ENCODE results near the gene CCDC97.

The CCDC97 gene

GRCh38 chr19:41299046-41299754 lies 10.8 kb upstream of the CCDC97 start:
- no peak for DNase-seq

DNA sequence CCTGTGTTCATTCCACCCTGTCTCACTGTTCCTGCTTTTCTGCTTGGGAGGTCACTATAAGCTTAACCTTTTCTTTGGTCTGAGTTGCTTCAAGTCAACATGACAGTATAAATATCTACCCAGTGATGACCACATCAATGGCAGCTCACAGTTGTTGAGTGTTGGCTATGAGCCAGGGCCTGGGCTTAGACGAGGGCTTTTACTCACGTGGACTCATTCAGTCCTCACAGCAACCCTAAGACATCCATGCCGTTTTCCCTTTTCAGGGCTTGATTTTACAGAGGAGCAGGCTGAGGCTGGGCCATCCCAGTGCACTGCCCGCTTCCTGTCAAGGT lies 10.2 kb upstream of the CCDC97 start:
- no peak for DNase-seq

DNA sequence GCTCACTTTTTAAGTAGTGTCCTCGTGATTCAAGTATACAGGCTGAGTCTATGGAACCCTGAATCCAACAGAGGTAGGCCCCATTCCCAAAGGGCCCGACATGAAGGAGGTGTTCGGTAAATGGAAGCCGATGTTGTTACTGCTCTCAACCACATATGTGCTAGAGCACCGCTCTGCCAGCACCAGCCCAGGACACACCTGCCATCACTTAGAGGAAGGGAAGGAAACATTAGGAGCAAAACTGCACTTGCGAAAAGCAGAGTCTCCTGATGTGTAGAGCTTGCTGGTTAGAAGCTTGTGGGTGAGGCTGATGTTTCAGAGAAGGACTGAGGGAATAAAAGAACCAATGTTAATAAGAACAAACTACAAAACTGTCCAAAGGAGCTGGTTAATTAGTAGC lies 9.4 kb upstream of the CCDC97 start:
- DNase-seq, result no peak

DNA sequence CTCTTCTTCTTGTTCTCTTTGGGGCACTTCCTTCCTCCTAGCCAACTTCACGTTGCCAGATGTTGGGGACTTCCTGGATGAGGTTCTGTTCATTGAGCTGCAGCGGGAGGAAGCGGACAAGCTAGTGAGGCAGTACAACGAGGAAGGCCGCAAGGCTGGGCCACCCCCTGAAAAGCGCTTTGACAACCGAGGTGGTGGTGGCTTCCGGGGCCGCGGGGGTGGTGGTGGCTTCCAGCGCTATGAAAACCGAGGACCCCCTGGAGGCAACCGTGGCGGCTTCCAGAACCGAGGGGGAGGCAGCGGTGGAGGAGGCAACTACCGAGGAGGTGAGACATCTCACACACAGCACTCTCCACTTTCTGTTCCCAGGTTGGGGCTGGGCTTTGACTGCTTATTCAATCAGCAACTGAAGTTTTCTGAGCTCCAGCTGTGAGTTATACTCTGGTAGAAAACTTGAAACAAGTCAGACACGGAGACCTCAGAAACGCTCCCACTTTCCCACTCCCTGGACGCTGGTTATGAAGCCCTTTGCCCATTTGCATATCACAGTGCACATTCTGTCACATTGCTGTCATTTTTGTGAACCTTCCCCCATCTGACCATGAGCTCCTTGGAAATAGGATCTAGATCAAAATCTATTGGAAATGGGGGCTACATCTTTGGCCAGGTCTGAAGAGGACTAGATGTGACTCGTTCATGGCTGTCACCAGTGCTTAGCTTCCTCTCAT lies 7.2 kb upstream of the CCDC97 start:
- DNase-seq, result no peak

DNA sequence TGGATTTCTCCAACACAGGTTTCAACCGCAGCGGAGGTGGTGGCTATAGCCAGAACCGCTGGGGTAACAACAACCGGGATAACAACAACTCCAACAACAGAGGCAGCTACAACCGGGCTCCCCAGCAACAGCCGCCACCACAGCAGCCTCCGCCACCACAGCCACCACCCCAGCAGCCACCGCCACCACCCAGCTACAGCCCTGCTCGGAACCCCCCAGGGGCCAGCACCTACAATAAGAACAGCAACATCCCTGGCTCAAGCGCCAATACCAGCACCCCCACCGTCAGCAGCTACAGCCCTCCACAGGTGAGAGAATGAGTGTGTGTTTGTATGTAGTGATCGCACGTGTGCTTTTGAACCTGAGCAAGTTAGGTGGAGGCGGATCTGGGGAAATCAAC lies 6.0 kb upstream of the CCDC97 start:
- DNase-seq, result no peak

DNA sequence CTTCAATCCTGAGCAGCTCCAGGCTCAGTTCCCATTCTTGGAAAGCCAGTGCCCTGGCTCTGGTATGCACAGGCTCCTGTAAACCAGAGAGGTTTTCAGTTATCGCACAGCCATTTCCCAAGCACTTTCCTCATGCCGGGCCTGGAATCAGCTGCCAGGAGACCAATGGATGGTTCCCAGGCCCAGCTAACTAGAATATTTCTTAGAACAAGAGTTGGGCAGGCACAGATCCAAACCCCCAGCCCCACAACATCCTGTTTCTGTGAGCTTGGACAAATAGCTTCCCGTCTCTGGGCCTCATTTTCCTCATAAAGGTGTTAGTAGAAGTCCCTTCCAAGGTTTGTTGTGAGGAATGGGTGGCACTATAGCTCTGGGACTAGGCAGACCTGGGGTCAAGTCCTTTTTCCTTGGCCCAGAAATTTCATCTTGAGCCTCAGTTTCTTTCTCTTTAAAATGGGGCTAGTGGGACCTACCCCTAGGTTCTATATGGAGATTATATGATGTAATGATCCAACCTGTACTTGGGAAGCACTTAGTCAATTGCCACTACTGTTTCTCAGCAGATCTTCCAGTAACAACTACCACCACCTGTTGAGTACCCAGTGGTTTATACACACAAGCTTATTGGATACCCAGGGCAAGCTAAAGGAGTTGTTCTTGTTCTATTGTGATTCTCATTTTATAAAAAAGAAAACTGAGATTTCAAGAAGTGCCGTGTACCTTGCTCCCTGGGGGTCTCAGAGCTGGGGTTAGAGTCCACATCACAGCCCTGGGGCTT lies 5.1 kb upstream of the CCDC97 start:
- DNase-seq, result no peak

DNA sequence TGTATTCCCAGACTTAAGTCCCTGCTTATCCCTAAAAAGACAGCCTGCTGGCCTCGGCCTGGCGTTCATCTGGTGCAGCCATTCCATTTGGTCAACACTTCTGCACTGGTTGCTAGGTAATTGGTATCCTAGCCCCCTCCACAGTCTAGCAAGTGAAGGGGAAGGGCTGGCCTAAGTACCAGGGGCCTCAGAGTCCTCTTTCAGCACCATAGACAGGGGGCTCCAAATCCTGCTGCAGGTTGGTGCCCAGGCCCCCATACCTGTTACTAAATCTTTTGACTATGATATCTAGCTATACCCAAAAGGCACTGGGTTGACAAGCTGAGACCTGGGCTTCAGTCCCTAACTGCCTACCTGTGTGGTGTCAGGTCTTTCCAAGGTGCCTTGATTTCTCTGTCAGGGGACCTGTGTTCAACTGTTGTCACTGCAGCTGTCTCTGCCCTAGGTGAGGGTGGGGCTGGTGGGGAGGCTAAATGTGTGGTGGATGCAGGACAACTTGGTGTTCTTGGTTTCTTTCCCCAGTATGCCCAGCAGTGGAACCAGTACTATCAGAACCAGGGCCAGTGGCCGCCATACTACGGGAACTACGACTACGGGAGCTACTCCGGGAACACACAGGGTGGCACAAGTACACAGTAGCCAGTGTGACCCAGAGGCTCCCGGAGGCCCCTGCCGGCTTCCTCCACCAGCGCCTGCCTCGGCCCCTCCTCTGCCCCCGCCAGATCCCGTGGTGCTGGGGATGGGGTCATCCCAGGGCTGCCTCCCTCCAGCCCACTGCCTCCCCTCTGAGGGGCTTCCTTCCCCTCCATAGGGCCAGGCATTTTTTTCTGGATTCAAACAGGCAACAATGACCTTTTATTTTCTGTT lies 3.8 kb upstream of the CCDC97 start:
- no peak for DNase-seq

DNA sequence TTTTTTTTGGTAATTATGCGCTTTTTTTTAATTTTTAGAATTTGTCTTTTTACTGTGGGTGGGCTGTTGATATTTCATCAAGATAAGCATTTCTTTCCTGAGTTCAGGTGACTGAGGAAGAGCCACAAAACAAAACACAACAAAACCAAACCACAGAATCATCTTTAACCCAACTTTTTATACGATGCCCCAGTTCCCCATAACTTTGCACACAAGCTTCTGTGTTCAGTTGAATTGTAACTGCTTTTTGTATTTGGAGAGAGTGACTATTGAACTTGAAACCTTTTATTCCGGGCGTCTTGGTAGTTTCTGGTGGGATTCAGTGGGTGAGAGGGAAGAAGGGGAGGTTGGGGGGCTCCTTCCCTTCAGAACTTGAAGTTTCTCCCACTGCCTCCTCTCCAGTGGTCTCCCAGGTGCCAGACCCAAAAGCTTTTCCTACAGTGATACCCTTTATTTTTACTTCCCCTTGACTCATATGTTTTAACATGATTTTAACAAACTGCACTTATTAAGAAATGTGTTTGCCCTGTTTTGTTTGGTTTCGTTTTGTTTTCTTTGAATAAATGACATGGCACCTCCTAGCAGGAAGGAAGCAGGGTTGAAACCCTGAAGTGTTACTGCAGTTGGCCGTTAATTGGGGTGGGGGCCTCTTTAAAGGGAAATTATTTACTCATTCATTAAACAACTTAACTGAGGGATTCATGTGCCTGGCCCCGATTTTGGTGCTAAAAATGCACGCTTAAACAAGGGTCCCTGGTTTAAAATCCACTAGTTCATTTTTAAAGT lies 2.7 kb upstream of the CCDC97 start:
- DNase-seq, result no peak

- DNase-seq, result no peak
Measured at GRCh38 chr19:41307954-41308449, 2.0 kb upstream of the CCDC97 start.

GRCh38 chr19:41308450-41309179 lies 1.4 kb upstream of the CCDC97 start:
- peak; percentile 89 for DNase-seq

GRCh38 chr19:41309180-41310032 lies 566 bp upstream of the CCDC97 start:
- no peak for DNase-seq

DNA sequence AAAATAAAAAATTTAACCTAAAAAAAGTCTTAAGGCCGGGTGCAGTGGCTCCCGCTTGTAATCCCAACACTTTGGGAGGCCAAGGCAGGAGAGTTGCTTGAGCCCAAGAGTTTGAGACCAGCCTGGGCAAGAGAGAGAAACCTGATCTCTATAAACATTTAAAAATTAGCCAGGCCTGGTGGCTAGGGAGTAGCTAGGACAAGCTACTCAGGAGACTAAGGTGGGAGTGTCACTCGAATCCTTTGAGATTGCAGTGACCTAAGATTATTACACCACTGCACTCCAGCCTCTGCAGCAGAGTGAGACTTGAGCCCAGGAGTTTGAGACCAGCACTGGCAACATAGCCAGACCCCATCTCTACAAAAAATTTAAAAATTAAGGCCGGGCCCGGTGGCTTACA lies 1.1 kb downstream of the CCDC97 start:
- DNase-seq, result no peak

DNA sequence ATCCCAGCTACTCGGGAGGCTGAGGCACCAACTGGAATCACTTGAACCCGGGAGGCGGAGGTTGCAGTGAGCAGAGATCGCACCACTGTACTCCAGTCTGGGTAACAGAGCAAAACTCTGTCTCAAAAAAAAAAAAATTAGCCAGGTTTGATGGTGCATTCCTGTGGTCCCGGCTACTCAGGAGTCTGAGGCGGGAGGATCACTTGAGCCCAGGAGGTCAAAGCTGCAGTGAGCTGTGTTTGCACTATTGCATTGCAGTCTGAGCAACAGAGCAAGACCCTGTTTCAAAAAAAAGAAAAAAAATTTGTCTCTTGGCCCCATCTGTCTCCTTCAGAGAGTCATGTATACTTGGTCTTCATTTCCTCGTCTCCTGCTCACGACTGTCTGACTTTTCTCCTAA lies 1.6 kb downstream of the CCDC97 start:
- no peak for DNase-seq

DNA sequence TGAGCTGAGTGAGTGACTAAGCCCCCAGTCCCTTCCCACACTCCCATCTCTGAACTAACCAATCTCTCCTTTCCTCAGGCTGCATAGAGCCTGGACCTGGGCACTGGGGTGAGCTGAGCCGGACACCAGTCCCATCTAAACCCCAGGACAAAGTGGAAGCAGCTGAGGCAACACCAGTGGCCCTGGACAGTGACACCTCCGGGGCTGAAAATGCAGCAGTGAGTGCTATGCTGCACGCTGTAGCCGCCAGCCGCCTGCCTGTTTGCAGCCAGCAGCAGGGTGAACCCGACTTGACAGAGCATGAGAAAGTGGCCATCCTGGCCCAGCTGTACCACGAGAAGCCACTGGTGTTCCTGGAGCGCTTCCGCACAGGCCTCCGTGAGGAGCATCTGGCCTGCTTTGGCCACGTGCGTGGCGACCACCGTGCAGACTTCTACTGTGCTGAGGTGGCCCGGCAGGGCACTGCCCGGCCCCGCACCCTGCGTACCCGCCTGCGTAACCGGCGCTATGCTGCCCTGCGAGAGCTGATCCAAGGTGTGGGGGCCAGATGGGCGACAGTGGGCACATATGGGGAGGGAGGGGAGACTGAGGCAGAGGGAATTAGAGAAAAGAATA lies 6.4 kb downstream of the CCDC97 start:
- no peak for DNase-seq

DNA sequence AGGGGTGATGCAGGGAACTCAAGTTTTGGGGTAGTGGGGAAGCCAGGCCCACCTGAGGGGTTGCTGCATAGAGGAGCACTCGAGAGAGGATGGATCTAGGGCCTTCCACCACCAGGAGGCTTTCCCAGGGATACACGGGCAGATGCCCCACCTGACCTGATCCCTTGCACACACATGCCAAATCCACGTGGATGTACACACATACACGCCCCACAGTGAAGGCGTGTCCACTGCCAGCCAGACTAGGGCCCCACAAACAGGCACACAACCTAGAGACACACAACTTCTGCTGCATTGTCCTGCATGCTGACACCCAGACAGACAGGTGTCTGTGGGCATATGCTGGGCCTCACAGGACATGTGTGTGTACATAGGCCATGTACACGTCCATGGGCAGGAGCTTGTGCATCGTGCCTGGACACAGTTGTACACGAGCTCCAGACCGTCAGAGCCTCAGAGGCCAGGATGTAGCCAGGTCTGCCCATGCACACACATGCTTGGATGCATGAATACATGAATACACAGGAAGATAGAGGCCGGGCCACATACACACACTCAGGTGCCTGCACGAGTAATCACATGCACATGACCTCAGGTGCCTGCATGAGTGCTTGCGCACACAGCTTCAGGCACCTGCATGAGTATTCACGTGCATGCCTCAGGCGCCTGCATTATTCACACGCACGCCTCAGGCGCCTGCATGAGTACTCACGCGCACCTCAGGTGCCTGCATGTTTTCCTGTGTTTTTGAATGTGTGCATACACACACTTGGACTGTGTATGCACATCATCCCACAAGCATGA lies 8.9 kb downstream of the CCDC97 start:
- no peak for DNase-seq

- no peak for DNase-seq
Measured at GRCh38 chr19:41319500-41320184, 9.7 kb downstream of the CCDC97 start.

- no peak for DNase-seq
Measured at GRCh38 chr19:41320185-41320518, 10.2 kb downstream of the CCDC97 start.

GRCh38 chr19:41320568-41320967 lies 10.6 kb downstream of the CCDC97 start:
- no peak for DNase-seq

DNA sequence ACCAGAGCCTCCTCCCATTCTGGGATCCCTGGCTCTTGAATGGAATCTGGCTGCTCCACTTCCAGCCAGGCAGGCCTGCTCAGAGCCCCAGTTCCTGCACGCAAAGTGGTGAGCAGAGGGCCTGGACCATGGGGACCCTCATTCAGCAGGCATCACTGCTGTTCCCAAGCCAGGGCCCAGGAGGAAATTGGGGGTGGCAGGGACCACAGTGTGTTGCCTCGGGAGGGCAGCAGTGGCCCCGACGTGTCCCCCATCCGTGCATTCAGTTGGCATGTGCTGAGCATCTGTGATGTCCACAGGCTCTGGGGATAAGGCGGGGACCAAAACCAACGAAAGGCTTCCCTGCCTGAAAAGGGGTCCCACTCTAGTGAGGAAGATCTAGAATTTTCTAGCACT lies 11.2 kb downstream of the CCDC97 start:
- DNase-seq, result no peak
